NCI-H2081 (cell line): Measurements from ENCODE around the gene PPP1R16B.
"Not testable (repeated sequence)": the region's sequence is repeated elsewhere in the genome, so short reads cannot be mapped to it uniquely, and the experiment has no call there.

Source experiments
- DNase-seq, 2 experiments: peaks; one replicate each; lab custom pipeline; 2025; lab: John Stamatoyannopoulos, UW

The PPP1R16B gene

GRCh38 chr20:38791940-38792339 is 13.6 kb upstream of the PPP1R16B start:
- DNase-seq = no peak

GRCh38 chr20:38794057-38794456 is 11.4 kb upstream of the PPP1R16B start:
- not testable (repeated sequence) for DNase-seq

- no peak for DNase-seq
Observed at GRCh38 chr20:38798266-38798665, 7.2 kb upstream of the PPP1R16B start.

GRCh38 chr20:38799203-38799602 is 6.3 kb upstream of the PPP1R16B start:
- no peak for DNase-seq

GRCh38 chr20:38800882-38801281 is 4.6 kb upstream of the PPP1R16B start:
- no peak for DNase-seq

- DNase-seq = no peak
Observed at GRCh38 chr20:38804221-38804620, 1.3 kb upstream of the PPP1R16B start.

GRCh38 chr20:38804682-38805501 is 605 bp upstream of the PPP1R16B start:
- no peak for DNase-seq

- DNase-seq = peak in 1 of 2 experiments; percentile 8
Observed at GRCh38 chr20:38805958-38806854, 709 bp downstream of the PPP1R16B start.

GRCh38 chr20:38806855-38807655 is 1.6 kb downstream of the PPP1R16B start:
- DNase-seq = no peak

GRCh38 chr20:38809942-38810341 is 4.4 kb downstream of the PPP1R16B start:
- no peak for DNase-seq

GRCh38 chr20:38810926-38811630 is 5.6 kb downstream of the PPP1R16B start:
- DNase-seq = no peak

GRCh38 chr20:38811769-38812168 is 6.3 kb downstream of the PPP1R16B start:
- DNase-seq = no peak

- no peak for DNase-seq
Observed at GRCh38 chr20:38812182-38812581, 6.7 kb downstream of the PPP1R16B start.

- DNase-seq = no peak
Observed at GRCh38 chr20:38812709-38813573, 7.4 kb downstream of the PPP1R16B start.

- DNase-seq = not testable (repeated sequence)
Observed at GRCh38 chr20:38813574-38813962, 8.1 kb downstream of the PPP1R16B start.

- DNase-seq = no peak
Observed at GRCh38 chr20:38815446-38815845, 9.9 kb downstream of the PPP1R16B start.

- no peak for DNase-seq
Observed at GRCh38 chr20:38818113-38819065, 12.9 kb downstream of the PPP1R16B start.

- DNase-seq = no peak
Observed at GRCh38 chr20:38825571-38825900, 20.0 kb downstream of the PPP1R16B start.

- DNase-seq = peak; percentile 14 to 70
Observed at GRCh38 chr20:38825901-38826625, 20.6 kb downstream of the PPP1R16B start.
